ENCODE measurements around the gene UBE2S.

Gene UBE2S

GRCh38 chr19:55391191-55391670 is 16.4 kb downstream of the UBE2S start:
- TF ChIP-seq POLR2AphosphoS5 (IDR thresholded peaks at IDR 0.05; ENCODE audit: low read depth, low read length): peak; percentile 69
- no peak for TF ChIP-seq SIN3A (IDR thresholded peaks at IDR 0.05; ENCODE audit: borderline replicate concordance, insufficient read depth, low read length)

GRCh38 chr19:55390461-55390880 is 17.1 kb downstream of the UBE2S start:
- TF ChIP-seq SIN3A (IDR thresholded peaks at IDR 0.05; ENCODE audit: borderline replicate concordance, insufficient read depth, low read length) (no peak), REST (IDR thresholded peaks at IDR 0.05; ENCODE audit: insufficient read depth in 1 of 2, low read depth in 2 of 2, low read length in 2 of 2) (no peak), FOXP2 (optimal IDR thresholded peaks at IDR 0.05; ENCODE audit: borderline replicate concordance, extremely low read depth, extremely low read length, insufficient read depth) (no peak), TAF1 (IDR thresholded peaks at IDR 0.05; ENCODE audit: borderline replicate concordance, insufficient read depth, low read length) (no peak), POLR2AphosphoS5 (IDR thresholded peaks at IDR 0.05; ENCODE audit: low read depth, low read length) (no peak; the same call in 1 of the 2 replicates)

GRCh38 chr19:55389386-55390317 is 17.9 kb downstream of the UBE2S start:
- TF ChIP-seq FOXP2 (optimal IDR thresholded peaks at IDR 0.05; ENCODE audit: borderline replicate concordance, extremely low read depth, extremely low read length, insufficient read depth) (no peak), REST (IDR thresholded peaks at IDR 0.05; ENCODE audit: insufficient read depth in 1 of 2, low read depth in 2 of 2, low read length in 2 of 2) (no peak), SIN3A (IDR thresholded peaks at IDR 0.05; ENCODE audit: borderline replicate concordance, insufficient read depth, low read length) (no peak), TAF1 (IDR thresholded peaks at IDR 0.05; ENCODE audit: borderline replicate concordance, insufficient read depth, low read length) (no peak), POLR2AphosphoS5 (IDR thresholded peaks at IDR 0.05; ENCODE audit: low read depth, low read length) (no peak; the same call in none of the 2 replicates)

- no peak for TF ChIP-seq TAF1 (IDR thresholded peaks at IDR 0.05; ENCODE audit: borderline replicate concordance, insufficient read depth, low read length)
- no peak for TF ChIP-seq POLR2AphosphoS5 (IDR thresholded peaks at IDR 0.05; ENCODE audit: low read depth, low read length)
- no peak for TF ChIP-seq REST (IDR thresholded peaks at IDR 0.05; ENCODE audit: insufficient read depth in 1 of 2, low read depth in 2 of 2, low read length in 2 of 2)
- TF ChIP-seq SIN3A (IDR thresholded peaks at IDR 0.05; ENCODE audit: borderline replicate concordance, insufficient read depth, low read length): no peak
- TF ChIP-seq FOXP2 (optimal IDR thresholded peaks at IDR 0.05; ENCODE audit: borderline replicate concordance, extremely low read depth, extremely low read length, insufficient read depth): no peak
These were observed 19.7 kb downstream of the UBE2S start for GRCh38 chr19:55387736-55388497.

- TF ChIP-seq TAF1 (IDR thresholded peaks at IDR 0.05; ENCODE audit: borderline replicate concordance, insufficient read depth, low read length) (no peak), SIN3A (IDR thresholded peaks at IDR 0.05; ENCODE audit: borderline replicate concordance, insufficient read depth, low read length) (no peak), POLR2AphosphoS5 (IDR thresholded peaks at IDR 0.05; ENCODE audit: low read depth, low read length) (no peak), FOXP2 (optimal IDR thresholded peaks at IDR 0.05; ENCODE audit: borderline replicate concordance, extremely low read depth, extremely low read length, insufficient read depth) (no peak), REST (IDR thresholded peaks at IDR 0.05; ENCODE audit: insufficient read depth in 1 of 2, low read depth in 2 of 2, low read length in 2 of 2) (no peak)
These were observed 21.1 kb downstream of the UBE2S start for GRCh38 chr19:55386493-55386971.
